K562 (cell line): ENCODE results near the gene SRPRA. TPM values are rescaled to one million over a fixed set of nuclear protein-coding genes. Genes with fewer than 3 reads are reported as not detected.

Experiments
- CHD1 ChIP-seq: fragments of 200-600 bp; sonication (generic); IDR thresholded peaks from one replicate; pipeline ENCODE4 v1.6.1; 2012; ENCODE audit warnings: mild to moderate bottlenecking, moderate library complexity, low read length, inconsistent platforms
- DNMT1 ChIP-seq: fragments of 450-650 bp; IDR thresholded peaks from 2 replicates; pipeline ENCODE4 v1.6.1; 2016; ENCODE audit warnings: antibody characterized with exemption, mild to moderate bottlenecking
- GTF2E2 ChIP-seq: fragments of 200-800 bp; sonication (Bioruptor generic); IDR thresholded peaks from 2 replicates; pipeline ENCODE4 v1.6.1; 2016; ENCODE audit warnings: missing genetic modification characterization, missing compliant biosample characterization
- HDAC6 ChIP-seq: IDR thresholded peaks from 2 replicates; pipeline ENCODE4 v1.6.1; 2012; ENCODE audit warnings: low read depth, mild to moderate bottlenecking, control low read depth, inconsistent platforms, low read length, moderate library complexity
- KDM5B ChIP-seq: fragments of 200-600 bp; sonication (generic); IDR thresholded peaks from 2 replicates; pipeline ENCODE4 v1.6.1; 2012; ENCODE audit warnings: low read depth, mild to moderate bottlenecking, moderate library complexity, low read length, control low read depth, inconsistent platforms; ENCODE audit not compliant: insufficient replicate concordance
- MAFF ChIP-seq: IDR thresholded peaks from 2 replicates; pipeline ENCODE4 v1.6.1; 2012; ENCODE audit warnings: low read length, improper control_type of control experiment
- MXI1 ChIP-seq: IDR thresholded peaks from 2 replicates; pipeline ENCODE4 v1.6.1; 2011; ENCODE audit warnings: low read depth, mild to moderate bottlenecking, improper control_type of control experiment, low read length
- PHF20 ChIP-seq: fragments of 450-650 bp; IDR thresholded peaks from 2 replicates; pipeline ENCODE4 v1.6.1; 2018; ENCODE audit not compliant: partially characterized antibody
- PTBP1 ChIP-seq: fragments of 200-400 bp; formaldehyde crosslinking; IDR thresholded peaks from 2 replicates; pipeline ENCODE4 v1.6.1; 2017; ENCODE audit warnings: low read depth, low read length
- RBBP5 ChIP-seq: fragments of 200-600 bp; sonication (generic); IDR thresholded peaks from 2 replicates; pipeline ENCODE4 v1.6.1; 2012; ENCODE audit warnings: borderline replicate concordance, mild to moderate bottlenecking, low read length, control low read depth, inconsistent platforms; ENCODE audit not compliant: insufficient read depth, poor library complexity, severe bottlenecking
- RFX5 ChIP-seq: IDR thresholded peaks from 2 replicates; pipeline ENCODE4 v1.6.1; 2011; ENCODE audit warnings: low read depth, mild to moderate bottlenecking, improper control_type of control experiment, low read length
- RNF219 ChIP-seq: fragments of 250-450 bp; sonication (Bioruptor Pico); IDR thresholded peaks from 2 replicates; pipeline ENCODE4 v1.5.0; 2022; ENCODE audit warnings: mild to moderate bottlenecking
- RUNX1 ChIP-seq: sonication (generic); IDR thresholded peaks from 2 replicates; pipeline ENCODE4 v1.6.1; 2016; ENCODE audit warnings: antibody characterized with exemption, low read depth
- SMAD3 ChIP-seq: fragments of 450-650 bp; formaldehyde crosslinking; conservative IDR thresholded peaks from 2 replicates; pipeline ENCODE4 v1.4.0; 2020; ENCODE audit warnings: mild to moderate bottlenecking
- ZFP1 ChIP-seq: fragments of 450-650 bp; formaldehyde crosslinking; IDR thresholded peaks from 2 replicates; pipeline ENCODE4 v1.4.0; 2020; ENCODE audit warnings: mild to moderate bottlenecking, mixed read lengths
- ZNF584 ChIP-seq: fragments of 200-800 bp; sonication (Bioruptor generic); IDR thresholded peaks from 2 replicates; pipeline ENCODE4 v1.6.1; 2016; ENCODE audit warnings: low read depth, mild to moderate bottlenecking, missing genetic modification characterization, missing compliant biosample characterization
- ZNF668 ChIP-seq: fragments of 250-450 bp; sonication (Bioruptor Pico); IDR thresholded peaks from 2 replicates; pipeline ENCODE4 v1.8.0; 2022; ENCODE audit warnings: mild to moderate bottlenecking, inconsistent platforms
- ZNF778 ChIP-seq: fragments of 450-650 bp; formaldehyde crosslinking; IDR thresholded peaks from 2 replicates; pipeline ENCODE4 v1.4.0; 2020; ENCODE audit warnings: mild to moderate bottlenecking, moderate library complexity
- polyA plus RNA-seq, 8 experiments: library from polyadenylated mRNA; depleted of rRNA in 4 of 8; stranded (reverse) in 5 of 8; unstranded in 3 of 8; fragments of >200 nt; fragmentation: Nextera tagmentation in 2 of 8; fragmentation: Illumina TruSeq in 1 of 8; extraction: Ambion mirVana in 2 of 8; extraction: Trizol in 1 of 8; gene quantifications; 2 replicates each; pipeline versions ENCODE4 v1.2.1 to v1.2.3, GENCODE V29; 2011 to 2014; ENCODE audit warnings: inconsistent platforms in 1 of 8, missing spikeins in 1 of 8
- total RNA-seq, 7 experiments: library from RNA; depleted of rRNA in 6 of 7; stranded (reverse); fragments of >200 nt in 6 of 7; fragmentation: Illumina TruSeq in 2 of 7; extraction: Trizol in 2 of 7; gene quantifications; 2 replicates each; pipeline versions ENCODE4 v1.2.1 to v1.2.3, GENCODE V29; 2011 to 2021; ENCODE audit warnings: low replicate concordance in 1 of 7
- TF ChIP-seq, protein P1 (sequence below), 2 experiments: fragments of 450-650 bp; IDR thresholded peaks; 2 replicates each; pipeline ENCODE4 v1.6.1; 2016
- TF ChIP-seq, protein P2 (sequence below): sonication (generic); formaldehyde crosslinking; IDR thresholded peaks from 2 replicates; pipeline ENCODE4 v1.8.1; 2023; ENCODE audit warnings: mild to moderate bottlenecking, missing genetic modification reagents

The SRPRA gene
- total and polyA plus RNA-seq, 9 of the 15 experiments (the other 6 are each of a cell fraction or from before 2014, with no cell fraction given), result 33.5 to 124 (median 80.0) TPM

GRCh38 chr11:126268361-126268707, 361 bp downstream of the SRPRA start (continued):
- TF ChIP-seq, protein P1, sequence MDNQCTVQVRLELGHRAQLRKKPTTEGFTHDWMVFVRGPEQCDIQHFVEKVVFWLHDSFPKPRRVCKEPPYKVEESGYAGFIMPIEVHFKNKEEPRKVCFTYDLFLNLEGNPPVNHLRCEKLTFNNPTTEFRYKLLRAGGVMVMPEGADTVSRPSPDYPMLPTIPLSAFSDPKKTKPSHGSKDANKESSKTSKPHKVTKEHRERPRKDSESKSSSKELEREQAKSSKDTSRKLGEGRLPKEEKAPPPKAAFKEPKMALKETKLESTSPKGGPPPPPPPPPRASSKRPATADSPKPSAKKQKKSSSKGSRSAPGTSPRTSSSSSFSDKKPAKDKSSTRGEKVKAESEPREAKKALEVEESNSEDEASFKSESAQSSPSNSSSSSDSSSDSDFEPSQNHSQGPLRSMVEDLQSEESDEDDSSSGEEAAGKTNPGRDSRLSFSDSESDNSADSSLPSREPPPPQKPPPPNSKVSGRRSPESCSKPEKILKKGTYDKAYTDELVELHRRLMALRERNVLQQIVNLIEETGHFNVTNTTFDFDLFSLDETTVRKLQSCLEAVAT (IDR thresholded peaks at IDR 0.05), result 0 out of 4 replicates have a peak, but pooled peaks of 1 of the 2 experiments have one; percentile 28
- TF ChIP-seq HDAC6 (no peak), KDM5B (no peak), GTF2E2 (tag) (peak; percentile 59; the same call in 1 of the 2 replicates), RNF219 (CRISPR knock-in tag) (no peak), RBBP5 (no peak), ZNF584 (0 out of 2 replicates have a peak, but pooled peaks have one; percentile 41), RUNX1 (no peak), RFX5 (no peak), PHF20 (no peak), CHD1 (peak; percentile 43), MAFF (no peak), DNMT1 (no peak), SMAD3 (CRISPR knock-in tag) (no peak), ZNF778 (no peak), ZFP1 (CRISPR knock-in tag) (no peak), ZNF668 (CRISPR knock-in tag) (no peak), MXI1 (no peak), PTBP1 (0 out of 2 replicates have a peak, but pooled peaks have one; percentile 22)
- TF ChIP-seq, protein P2, sequence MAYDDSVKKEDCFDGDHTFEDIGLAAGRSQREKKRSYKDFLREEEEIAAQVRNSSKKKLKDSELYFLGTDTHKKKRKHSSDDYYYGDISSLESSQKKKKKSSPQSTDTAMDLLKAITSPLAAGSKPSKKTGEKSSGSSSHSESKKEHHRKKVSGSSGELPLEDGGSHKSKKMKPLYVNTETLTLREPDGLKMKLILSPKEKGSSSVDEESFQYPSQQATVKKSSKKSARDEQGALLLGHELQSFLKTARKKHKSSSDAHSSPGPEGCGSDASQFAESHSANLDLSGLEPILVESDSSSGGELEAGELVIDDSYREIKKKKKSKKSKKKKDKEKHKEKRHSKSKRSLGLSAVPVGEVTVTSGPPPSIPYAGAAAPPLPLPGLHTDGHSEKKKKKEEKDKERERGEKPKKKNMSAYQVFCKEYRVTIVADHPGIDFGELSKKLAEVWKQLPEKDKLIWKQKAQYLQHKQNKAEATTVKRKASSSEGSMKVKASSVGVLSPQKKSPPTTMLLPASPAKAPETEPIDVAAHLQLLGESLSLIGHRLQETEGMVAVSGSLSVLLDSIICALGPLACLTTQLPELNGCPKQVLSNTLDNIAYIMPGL (CRISPR knock-in tag), result no peak
